ENCODE data around the gene RNF181. TPM values are rescaled to one million over a fixed set of nuclear protein-coding genes. Genes with fewer than 3 reads are reported as not detected.

RNF181 gene
- total RNA-seq, 2 experiments from 2014 or later = 96.4 to 97.4 TPM

Other genes starting within 250 kb of the RNF181 start
- 10 to 100 TPM; 28.8 to 29.7 TPM for gene RETSAT, start 241.2 kb upstream of the RNF181 start, total RNA-seq
- 10 to 100 TPM; 23.1 to 26.4 TPM for gene ELMOD3, start 241.0 kb upstream of the RNF181 start, total RNA-seq
- gene CAPG, start 185.4 kb upstream of the RNF181 start, total RNA-seq = 100 to 1,000 TPM; 263 to 279 TPM
- gene SH2D6, start 177.0 kb upstream of the RNF181 start, total RNA-seq = 1 to 10 TPM in 1 of 2 experiments, under 1 TPM in 1; 0.94 to 1.4 TPM
- 100 to 1,000 TPM; 218 to 222 TPM for gene MAT2A, start 56.6 kb upstream of the RNF181 start, total RNA-seq
- 10 to 100 TPM; 24.8 to 26.8 TPM for gene GGCX, start 34.3 kb upstream of the RNF181 start, total RNA-seq
- 100 to 1,000 TPM; 128 to 135 TPM for gene VAMP8, start 18.2 kb upstream of the RNF181 start, total RNA-seq
- 10 to 100 TPM; 66.7 to 70.8 TPM for gene VAMP5, start 11.3 kb upstream of the RNF181 start, total RNA-seq
- 1 to 10 TPM; 5.3 to 7.0 TPM for gene TMEM150A, start 7.0 kb downstream of the RNF181 start, total RNA-seq
- gene C2orf68, start 16.3 kb downstream of the RNF181 start, total RNA-seq = 10 to 100 TPM; 54.7 to 61.2 TPM
- gene USP39, start 20.4 kb downstream of the RNF181 start, total RNA-seq = 10 to 100 TPM; 72.8 to 75.2 TPM
- gene SFTPB, start 72.5 kb downstream of the RNF181 start, total RNA-seq = not detected
- gene GNLY, start 98.6 kb downstream of the RNF181 start, total RNA-seq = 10 to 100 TPM; 22.0 to 27.5 TPM
- not detected for gene ATOH8, start 158.2 kb downstream of the RNF181 start, total RNA-seq